NCI-H146 (cell line): Measurements from ENCODE around the gene TLCD1.
"Not testable (repeated sequence)": the region's sequence is repeated elsewhere in the genome, so short reads cannot be mapped to it uniquely, and the experiment has no call there.

Experiments
- DNase-seq: peaks from one replicate; lab custom pipeline; 2025; lab: John Stamatoyannopoulos, UW

TLCD1 gene

GRCh38 chr17:28747051-28747691 is 21.1 kb upstream of the TLCD1 start:
- DNase-seq, result no peak

- DNase-seq, result no peak
Observed at GRCh38 chr17:28746611-28747050, 20.6 kb upstream of the TLCD1 start.

- DNase-seq, result no peak
Observed at GRCh38 chr17:28745786-28746411, 19.9 kb upstream of the TLCD1 start.

GRCh38 chr17:28744972-28745785 is 19.1 kb upstream of the TLCD1 start:
- peak; percentile 81 for DNase-seq

GRCh38 chr17:28744104-28744971 is 18.3 kb upstream of the TLCD1 start:
- DNase-seq, result peak; percentile 53

GRCh38 chr17:28743243-28744103 is 17.4 kb upstream of the TLCD1 start, which contains the start of gene TRAF4:
TSS of gene TRAF4 (plus strand) at chr17:28744011. CDS start at chr17:28744113, 102 bp downstream.
- peak; percentile 80 for DNase-seq

GRCh38 chr17:28741358-28742349 is 15.6 kb upstream of the TLCD1 start:
- DNase-seq, result no peak

GRCh38 chr17:28740406-28741357 is 14.6 kb upstream of the TLCD1 start:
- no peak for DNase-seq

- DNase-seq, result no peak
Observed at GRCh38 chr17:28738680-28739384, 12.8 kb upstream of the TLCD1 start.

- DNase-seq, result no peak
Observed at GRCh38 chr17:28737770-28738679, 12.0 kb upstream of the TLCD1 start.

- DNase-seq, result no peak
Observed at GRCh38 chr17:28737316-28737715, 11.3 kb upstream of the TLCD1 start.

GRCh38 chr17:28735913-28736769 is 10.1 kb upstream of the TLCD1 start:
- not testable (repeated sequence) for DNase-seq

- no peak for DNase-seq
Observed at GRCh38 chr17:28735242-28735722, 9.2 kb upstream of the TLCD1 start.

GRCh38 chr17:28734712-28735241 is 8.7 kb upstream of the TLCD1 start:
- no peak for DNase-seq

- DNase-seq, result no peak
Observed at GRCh38 chr17:28733346-28733745, 7.3 kb upstream of the TLCD1 start.
